Esophagus muscularis mucosa (tissue), 4 donors: ENCODE results near the gene PRKCG. TPM values are rescaled to one million over a fixed set of nuclear protein-coding genes. Genes with fewer than 3 reads are reported as not detected.

Experiments used
- DNase-seq: peaks from one replicate; pipeline ENCODE4 v3.0.0-alpha.2; 2017; ENCODE audit errors: extremely low spot score
- H3K27ac ChIP-seq, 4 donors: fragments of 200-600 bp; sonication (generic); replicated peaks in 1 of 4; 1 replicate in 3 of 4; 2 replicates in 1 of 4; pipeline ENCODE4 v1.5.1; 2016 to 2019; ENCODE audit warnings: mild to moderate bottlenecking in 1 of 4
- H3K27me3 ChIP-seq, 4 donors: fragments of 200-600 bp; sonication (generic); one replicate each; pipeline versions ENCODE4 v1.5.1 to v1.6.0; 2016 to 2019
- H3K36me3 ChIP-seq, 4 donors: fragments of 200-600 bp; sonication (generic); one replicate each; pipeline ENCODE4 v1.5.1; 2016 to 2019
- H3K4me1 ChIP-seq, 4 donors: fragments of 200-600 bp; sonication (generic); one replicate each; pipeline ENCODE4 v1.5.1; 2016 to 2019
- H3K4me3 ChIP-seq, 4 donors: fragments of 200-600 bp; sonication (generic); 1 replicate in 2 of 4; 2 replicates in 2 of 4; pipeline ENCODE4 v1.5.1; 2016 to 2019; ENCODE audit warnings: mild to moderate bottlenecking in 4 of 4, moderate library complexity in 1 of 4
- H3K9me3 ChIP-seq, 4 donors: fragments of 200-600 bp; sonication (generic); 1 replicate in 3 of 4; 2 replicates in 1 of 4; pipeline ENCODE4 v1.5.1; 2016 to 2019
- EP300 ChIP-seq: sonication (generic); formaldehyde crosslinking; IDR thresholded peaks from one replicate; pipeline ENCODE4 v1.6.1; 2017; ENCODE audit warnings: antibody characterized with exemption
- POLR2A ChIP-seq: fragments of 450-650 bp; IDR thresholded peaks from one replicate; pipeline ENCODE4 v1.6.1; 2017; ENCODE audit warnings: antibody characterized with exemption, moderate library complexity, mild to moderate bottlenecking, low read depth
- POLR2AphosphoS5 ChIP-seq, 2 donors: sonication (generic); formaldehyde crosslinking; IDR thresholded peaks; one replicate each; pipeline ENCODE4 v1.6.1; 2017; ENCODE audit warnings: antibody characterized with exemption in 2 of 2
- WGBS: methylation state at CpG from one replicate; pipeline ENCODE4 v1.1.5; 2018; 5-methylcytosine and 5-hydroxymethylcytosine counted together
- intact Hi-C: fragments of 100-400 bp; cut with DNase I; formaldehyde crosslinking; loops from one replicate; pipeline ENCODE4 v1.15.1; 2023
- total RNA-seq, 4 donors: library from RNA; depleted of rRNA; stranded (reverse); fragments of >200 nt; gene quantifications; one replicate each; pipeline versions ENCODE4 v1.1.0 to v1.2.1, GENCODE V29; 2016
- TF ChIP-seq, protein P1 (sequence below), 3 experiments: fragments of 200-600 bp in 2 of 3; fragments of 450-650 bp in 1 of 3; sonication (generic) in 2 of 3; IDR thresholded peaks; one replicate each; pipeline ENCODE4 v1.5.1; 2017 to 2019; ENCODE audit warnings: antibody characterized with exemption in 3 of 3, mild to moderate bottlenecking in 2 of 3, moderate library complexity in 1 of 3

The PRKCG gene
- total RNA-seq, 4 donors from 2014 or later, result not detected

- 51% methylated on average over 7 of the region's 7 CpGs for WGBS
- intact Hi-C loops, result no loop called here
- H3K27me3 ChIP-seq, result peaks cover 0 to 53% (median 1%) of the 10 kb centered on the region in 4 donors
- H3K9me3 ChIP-seq, result peaks cover 0 to 5% (median 0%) of the 10 kb centered on the region in 4 donors
- TF ChIP-seq POLR2AphosphoS5 (IDR thresholded peaks at IDR 0.05) (no peak), POLR2A (no peak), EP300 (no peak)
- TF ChIP-seq, protein P1, sequence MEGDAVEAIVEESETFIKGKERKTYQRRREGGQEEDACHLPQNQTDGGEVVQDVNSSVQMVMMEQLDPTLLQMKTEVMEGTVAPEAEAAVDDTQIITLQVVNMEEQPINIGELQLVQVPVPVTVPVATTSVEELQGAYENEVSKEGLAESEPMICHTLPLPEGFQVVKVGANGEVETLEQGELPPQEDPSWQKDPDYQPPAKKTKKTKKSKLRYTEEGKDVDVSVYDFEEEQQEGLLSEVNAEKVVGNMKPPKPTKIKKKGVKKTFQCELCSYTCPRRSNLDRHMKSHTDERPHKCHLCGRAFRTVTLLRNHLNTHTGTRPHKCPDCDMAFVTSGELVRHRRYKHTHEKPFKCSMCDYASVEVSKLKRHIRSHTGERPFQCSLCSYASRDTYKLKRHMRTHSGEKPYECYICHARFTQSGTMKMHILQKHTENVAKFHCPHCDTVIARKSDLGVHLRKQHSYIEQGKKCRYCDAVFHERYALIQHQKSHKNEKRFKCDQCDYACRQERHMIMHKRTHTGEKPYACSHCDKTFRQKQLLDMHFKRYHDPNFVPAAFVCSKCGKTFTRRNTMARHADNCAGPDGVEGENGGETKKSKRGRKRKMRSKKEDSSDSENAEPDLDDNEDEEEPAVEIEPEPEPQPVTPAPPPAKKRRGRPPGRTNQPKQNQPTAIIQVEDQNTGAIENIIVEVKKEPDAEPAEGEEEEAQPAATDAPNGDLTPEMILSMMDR (IDR thresholded peaks at IDR 0.05), result no peak
- H3K27ac ChIP-seq, result no peak overlapping the region
- no peak overlapping the region for H3K4me3 ChIP-seq
- H3K4me1 ChIP-seq, result no peaks in the 10 kb centered on the region
- no peaks in the 10 kb centered on the region for H3K36me3 ChIP-seq
- DNase-seq, result no peak
These were observed 54.0 kb downstream of the PRKCG start for GRCh38 chr19:53936029-53936428.

DNA sequence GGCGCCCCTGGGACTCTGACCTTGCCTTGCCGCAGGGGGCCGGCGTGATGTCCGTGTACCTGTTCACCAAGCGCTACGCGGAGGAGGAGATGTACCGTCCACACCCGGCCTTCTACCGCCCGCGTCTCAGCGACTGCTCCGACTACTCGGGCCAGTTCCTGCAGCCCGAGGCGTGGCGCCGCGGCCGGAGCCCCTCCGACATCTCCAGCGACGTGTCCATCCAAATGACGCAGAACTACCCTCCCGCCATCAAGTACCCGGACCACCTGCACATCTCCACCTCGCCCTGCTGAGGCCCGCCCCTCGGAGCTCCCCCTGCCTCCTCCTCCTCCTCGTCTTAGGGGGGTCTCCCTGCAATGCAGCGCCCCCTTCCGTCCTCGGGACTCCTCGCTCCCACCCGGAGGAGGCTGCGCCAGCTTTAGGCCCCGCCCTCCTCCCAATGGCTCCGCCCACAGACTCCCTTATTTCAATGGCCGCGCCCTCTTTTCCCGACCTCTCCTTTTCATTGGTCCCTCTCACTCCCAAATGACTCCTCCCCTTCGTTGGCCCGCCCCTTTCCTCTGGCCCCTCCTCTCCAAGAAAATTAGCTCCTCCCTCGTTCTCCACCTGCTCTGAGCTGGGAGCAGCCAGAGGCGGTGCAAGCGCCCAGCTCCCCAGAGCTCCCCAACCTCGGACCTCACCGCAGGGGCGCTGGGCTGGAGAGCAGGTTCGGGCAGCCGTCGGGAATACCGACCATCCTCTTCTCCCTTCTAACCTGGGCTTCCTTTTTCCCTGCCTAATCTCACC is 60.2 kb downstream of the PRKCG start:
- H3K4me1 ChIP-seq, result peaks cover 0 to 5% (median 1%) of the 10 kb centered on the region in 4 donors
- H3K9me3 ChIP-seq, result peaks cover 0 to 5% (median 0%) of the 10 kb centered on the region in 4 donors
- no peak overlapping the region for H3K4me3 ChIP-seq
- H3K27me3 ChIP-seq, result peaks cover 2 to 89% (median 24%) of the 10 kb centered on the region in 4 donors
- WGBS, result 8% methylated on average over 29 of the region's 55 CpGs
- intact Hi-C loops, result no loop called here
- H3K36me3 ChIP-seq, result no peaks in the 10 kb centered on the region
- no peak for DNase-seq
- no peak for TF ChIP-seq POLR2A
- TF ChIP-seq, protein P1 (IDR thresholded peaks at IDR 0.05), result no peak
- TF ChIP-seq EP300, result no peak
- no peak for TF ChIP-seq POLR2AphosphoS5 (IDR thresholded peaks at IDR 0.05)
- no peak overlapping the region for H3K27ac ChIP-seq

GRCh38 chr19:53944416-53944815 is 62.4 kb downstream of the PRKCG start:
- DNase-seq, result no peak
- Histone ChIP-seq H3K4me3 (no peak overlapping the region), H3K9me3 (peaks cover 0 to 5% (median 0%) of the 10 kb centered on the region in 4 donors), H3K27ac (no peak overlapping the region), H3K4me1 (peaks cover 0 to 5% (median 1%) of the 10 kb centered on the region in 4 donors), H3K27me3 (peaks cover 2 to 87% (median 29%) of the 10 kb centered on the region in 4 donors), H3K36me3 (no peaks in the 10 kb centered on the region)
- 83% methylated on average over 4 of the region's 4 CpGs for WGBS
- TF ChIP-seq POLR2AphosphoS5 (IDR thresholded peaks at IDR 0.05) (no peak), POLR2A (no peak), EP300 (no peak)
- TF ChIP-seq, protein P1 (IDR thresholded peaks at IDR 0.05), result no peak
- intact Hi-C loops, result no loop called here

DNA sequence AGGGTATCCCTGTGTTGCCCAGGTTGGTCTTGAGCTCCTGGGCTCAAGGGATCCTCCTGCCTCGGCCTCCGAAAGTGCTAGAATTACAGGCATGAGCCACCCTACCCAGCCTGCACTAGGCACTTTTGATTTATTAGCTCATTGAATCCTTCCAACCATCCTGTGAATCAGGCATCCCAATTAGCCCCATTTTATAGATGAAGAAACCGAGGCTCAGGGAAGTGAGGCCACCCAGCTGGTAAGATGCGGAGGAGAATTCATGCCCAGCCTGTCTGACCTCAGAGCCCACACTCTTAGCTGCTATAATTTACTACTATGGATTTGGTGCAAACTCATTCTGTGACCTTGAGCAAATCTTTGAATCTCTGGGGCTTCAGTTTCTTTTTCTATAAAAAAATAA is 62.9 kb downstream of the PRKCG start:
- Histone ChIP-seq H3K4me1 (peaks cover 0 to 5% (median 1%) of the 10 kb centered on the region in 4 donors), H3K4me3 (no peak overlapping the region), H3K27me3 (peaks cover 2 to 87% (median 29%) of the 10 kb centered on the region in 4 donors), H3K36me3 (no peaks in the 10 kb centered on the region), H3K27ac (no peak overlapping the region), H3K9me3 (no peaks in the 10 kb centered on the region)
- 90% methylated on average over 4 of the region's 4 CpGs for WGBS
- no peak for DNase-seq
- intact Hi-C loops, result no loop called here
- no peak for TF ChIP-seq POLR2A
- TF ChIP-seq POLR2AphosphoS5 (IDR thresholded peaks at IDR 0.05), result no peak
- TF ChIP-seq, protein P1 (IDR thresholded peaks at IDR 0.05), result no peak
- TF ChIP-seq EP300, result no peak
